H1 (cell line): ENCODE data around the gene GSE1.

Experiments used
- CTCF ChIP-seq, 3 experiments: IDR thresholded peaks; 1 replicate in 2 of 3; 2 replicates in 1 of 3; pipeline versions ENCODE4 v1.5.1 to v1.6.1; 2011; ENCODE audit warnings: low read length in 3 of 3, mild to moderate bottlenecking in 3 of 3, inconsistent platforms in 2 of 3, low read depth in 1 of 3, moderate library complexity in 1 of 3; ENCODE audit not compliant: insufficient read depth in 1 of 3; ENCODE audit errors: control extremely low read depth in 1 of 3
- GABPA ChIP-seq: IDR thresholded peaks from 2 replicates; pipeline ENCODE4 v1.6.1; 2011; ENCODE audit warnings: mild to moderate bottlenecking, low read length, moderate library complexity, borderline replicate concordance; ENCODE audit not compliant: insufficient read depth
- NRF1 ChIP-seq: IDR thresholded peaks from 2 replicates; pipeline ENCODE4 v1.6.1; 2011; ENCODE audit warnings: mild to moderate bottlenecking, low read depth, low read length, improper control_type of control experiment
- POLR2A ChIP-seq, 2 experiments: IDR thresholded peaks; 1 replicate in 1 of 2; 2 replicates in 1 of 2; pipeline ENCODE4 v1.6.1; 2011; ENCODE audit warnings: low read depth in 2 of 2, low read length in 2 of 2, mild to moderate bottlenecking in 2 of 2; ENCODE audit errors: control extremely low read depth in 1 of 2
- TAF1 ChIP-seq: IDR thresholded peaks from 2 replicates; pipeline ENCODE4 v1.6.1; 2011; ENCODE audit warnings: mild to moderate bottlenecking, low read depth, low read length

GRCh38 chr16:85646358-85646907 is 33.3 kb downstream of the GSE1 start:
- TF ChIP-seq CTCF (IDR thresholded peaks at IDR 0.05; ENCODE audit: control extremely low read depth in 1 of 3, insufficient read depth in 1 of 3, low read depth in 1 of 3, low read length in 3 of 3), result peak in 1 of 3 experiments; percentile 11; a peak in 1 of 4 replicates
- no peak for TF ChIP-seq TAF1
- TF ChIP-seq GABPA, result no peak
- TF ChIP-seq NRF1, result no peak
- no peak for TF ChIP-seq POLR2A (IDR thresholded peaks at IDR 0.05; ENCODE audit: control extremely low read depth in 1 of 2, low read depth in 2 of 2, low read length in 2 of 2)
